CD4-positive, alpha-beta T cell treated with Interleukin-10 for 1 hour (primary cell): ENCODE measurements around the gene RPL9.
"Not testable (repeated sequence)": the region's sequence is repeated elsewhere in the genome, so short reads cannot be mapped to it uniquely, and the experiment has no call there.

ENCODE experiments used
- DNase-seq: peaks from one replicate; pipeline ENCODE4 v3.0.0-alpha.2; 2020

RPL9 gene

GRCh38 chr4:39464886-39465501 is 6.3 kb upstream of the RPL9 start:
- no peak for DNase-seq

GRCh38 chr4:39458161-39458504 is 589 bp downstream of the RPL9 start:
- DNase-seq: not testable (repeated sequence)

GRCh38 chr4:39456946-39457763 is 1.6 kb downstream of the RPL9 start:
- DNase-seq: no peak

GRCh38 chr4:39455486-39455885 is 3.2 kb downstream of the RPL9 start:
- DNase-seq: no peak

- no peak for DNase-seq
Measured at GRCh38 chr4:39453738-39454137, 5.0 kb downstream of the RPL9 start.

- DNase-seq: no peak
Measured at GRCh38 chr4:39452860-39453587, 5.7 kb downstream of the RPL9 start.

- DNase-seq: no peak
Measured at GRCh38 chr4:39452153-39452859, 6.4 kb downstream of the RPL9 start.

GRCh38 chr4:39451423-39452023 is 7.2 kb downstream of the RPL9 start:
- no peak for DNase-seq

GRCh38 chr4:39450618-39451017 is 8.1 kb downstream of the RPL9 start:
- DNase-seq: no peak

- DNase-seq: peak; percentile 56
Measured at GRCh38 chr4:39446842-39447573, 11.7 kb downstream of the RPL9 start.

- DNase-seq: no peak
Measured at GRCh38 chr4:39446483-39446841, 12.3 kb downstream of the RPL9 start.

GRCh38 chr4:39442998-39443397 is 15.7 kb downstream of the RPL9 start:
- DNase-seq: no peak

GRCh38 chr4:39441593-39441992 is 17.1 kb downstream of the RPL9 start:
- DNase-seq: no peak

GRCh38 chr4:39435659-39436563 is 22.8 kb downstream of the RPL9 start:
- no peak for DNase-seq

GRCh38 chr4:39433878-39434492 is 24.7 kb downstream of the RPL9 start:
- no peak for DNase-seq

- DNase-seq: no peak
Measured at GRCh38 chr4:39429476-39430334, 29.0 kb downstream of the RPL9 start.

GRCh38 chr4:39427520-39428114 is 31.1 kb downstream of the RPL9 start:
- no peak for DNase-seq

GRCh38 chr4:39426728-39427127 is 32.0 kb downstream of the RPL9 start:
- DNase-seq: no peak

- not testable (repeated sequence) for DNase-seq
Measured at GRCh38 chr4:39425297-39425696, 33.4 kb downstream of the RPL9 start.
